ENCODE data around the gene BAIAP2L2.

GRCh38 chr22:38040953-38041759 is 69.3 kb downstream of the BAIAP2L2 start:
- TF ChIP-seq POLR2A (IDR thresholded peaks at IDR 0.05; ENCODE audit: low read depth, low read length) (no peak), POLR2AphosphoS5 (IDR thresholded peaks at IDR 0.05; ENCODE audit: low read length) (no peak), NFIC (IDR thresholded peaks at IDR 0.05; ENCODE audit: low read depth, low read length) (no peak), HDAC2 (IDR thresholded peaks at IDR 0.05) (no peak), EZH2 (IDR thresholded peaks at IDR 0.05; ENCODE audit: borderline replicate concordance, control insufficient read depth, low read depth, low read length) (no peak), NR2F1 (conservative IDR thresholded peaks at IDR 0.05) (no peak)

All from GM12878 (cell line).